ENCODE data around the gene RPL28.

RPL28 gene

DNA sequence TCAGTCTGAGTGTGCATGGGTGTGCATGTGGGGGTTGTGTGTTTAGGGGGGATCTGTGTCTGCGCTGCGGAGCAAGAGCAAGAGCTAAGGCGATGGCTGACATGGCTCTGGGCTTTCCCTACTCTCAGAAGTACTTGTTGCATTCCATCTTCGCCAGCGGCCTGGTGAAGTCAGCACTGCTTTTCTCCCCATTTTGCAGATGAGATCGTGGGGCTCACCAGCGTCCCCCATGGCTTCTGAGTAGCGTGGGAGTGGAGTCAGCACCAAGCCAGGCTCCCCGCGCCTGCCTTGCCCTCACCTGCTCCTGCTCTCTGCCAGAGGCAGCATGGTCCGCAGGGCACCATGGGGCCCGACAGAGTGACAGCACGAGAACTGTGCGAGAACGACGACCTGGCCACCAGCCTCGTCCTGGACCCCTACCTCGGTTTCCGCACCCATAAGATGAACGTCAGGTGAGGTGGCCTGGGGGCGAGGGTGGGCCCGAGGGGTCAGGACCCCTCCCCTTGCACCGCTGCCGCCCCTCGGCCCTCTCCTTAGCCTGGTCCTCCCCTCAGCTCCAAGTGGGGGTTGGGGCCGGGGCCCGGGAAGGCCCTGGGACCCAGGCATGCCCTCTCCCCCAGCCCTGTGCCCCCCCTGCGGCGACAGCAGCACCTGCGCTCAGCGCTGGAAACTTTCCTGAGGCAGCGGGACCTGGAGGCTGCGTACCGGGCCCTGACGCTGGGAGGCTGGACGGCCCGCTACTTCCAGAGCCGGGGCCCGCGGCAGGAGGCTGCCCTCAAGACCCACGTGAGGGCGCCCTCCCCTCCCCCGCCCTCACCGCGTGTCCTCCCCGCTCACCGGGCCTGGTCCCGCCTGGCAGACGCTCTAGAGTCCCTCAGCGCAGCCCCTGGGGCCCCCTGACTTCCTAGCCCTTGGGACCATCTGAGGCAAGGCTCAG lies 43.9 kb upstream of the RPL28 start:
- DNase-seq (ENCODE audit: low spot score), result no peak
- TF ChIP-seq CTCF (IDR thresholded peaks at IDR 0.05; ENCODE audit: borderline replicate concordance, control extremely low read depth, extremely low read depth, insufficient read depth, missing control alignments), result no peak
- in situ Hi-C loops (cut with MboI; ENCODE audit: low sequenced_read_pairs, unreplicated experiment), result no loop called here

DNA sequence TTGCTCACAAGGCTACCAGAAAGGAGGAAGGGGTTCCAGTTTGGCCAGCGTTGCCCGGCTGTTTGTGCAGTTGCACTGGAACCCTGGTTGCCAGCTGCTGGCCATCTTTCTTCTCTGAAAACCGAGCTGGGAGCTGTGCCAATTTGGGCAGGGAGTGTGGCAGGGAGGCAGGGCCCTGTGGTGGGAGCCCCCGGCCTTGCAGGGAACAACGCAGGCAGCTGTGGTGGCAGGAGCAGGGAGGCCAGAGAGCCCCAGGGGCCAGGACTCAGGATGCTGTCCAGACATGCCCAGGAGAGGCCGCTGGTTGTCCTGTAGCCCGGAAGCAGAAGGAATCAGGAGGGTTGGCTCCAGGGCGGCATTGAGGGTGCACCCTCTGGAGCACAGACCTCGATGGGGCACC lies 41.3 kb upstream of the RPL28 start:
- in situ Hi-C loops (cut with MboI; ENCODE audit: low sequenced_read_pairs, unreplicated experiment), result no loop called here
- no peak for DNase-seq (ENCODE audit: low spot score)

GRCh38 chr19:55345101-55345817 lies 40.5 kb upstream of the RPL28 start:
- no peak for DNase-seq (ENCODE audit: low spot score)
- TF ChIP-seq CTCF (IDR thresholded peaks at IDR 0.05; ENCODE audit: borderline replicate concordance, control extremely low read depth, extremely low read depth, insufficient read depth, missing control alignments), result no peak
- in situ Hi-C loops (cut with MboI; ENCODE audit: low sequenced_read_pairs, unreplicated experiment), result no loop called here

More for the DNA sequence above, 41.3 kb upstream of the RPL28 start:
- TF ChIP-seq CTCF (IDR thresholded peaks at IDR 0.05; ENCODE audit: borderline replicate concordance, control extremely low read depth, extremely low read depth, insufficient read depth, missing control alignments), result no peak

DNA sequence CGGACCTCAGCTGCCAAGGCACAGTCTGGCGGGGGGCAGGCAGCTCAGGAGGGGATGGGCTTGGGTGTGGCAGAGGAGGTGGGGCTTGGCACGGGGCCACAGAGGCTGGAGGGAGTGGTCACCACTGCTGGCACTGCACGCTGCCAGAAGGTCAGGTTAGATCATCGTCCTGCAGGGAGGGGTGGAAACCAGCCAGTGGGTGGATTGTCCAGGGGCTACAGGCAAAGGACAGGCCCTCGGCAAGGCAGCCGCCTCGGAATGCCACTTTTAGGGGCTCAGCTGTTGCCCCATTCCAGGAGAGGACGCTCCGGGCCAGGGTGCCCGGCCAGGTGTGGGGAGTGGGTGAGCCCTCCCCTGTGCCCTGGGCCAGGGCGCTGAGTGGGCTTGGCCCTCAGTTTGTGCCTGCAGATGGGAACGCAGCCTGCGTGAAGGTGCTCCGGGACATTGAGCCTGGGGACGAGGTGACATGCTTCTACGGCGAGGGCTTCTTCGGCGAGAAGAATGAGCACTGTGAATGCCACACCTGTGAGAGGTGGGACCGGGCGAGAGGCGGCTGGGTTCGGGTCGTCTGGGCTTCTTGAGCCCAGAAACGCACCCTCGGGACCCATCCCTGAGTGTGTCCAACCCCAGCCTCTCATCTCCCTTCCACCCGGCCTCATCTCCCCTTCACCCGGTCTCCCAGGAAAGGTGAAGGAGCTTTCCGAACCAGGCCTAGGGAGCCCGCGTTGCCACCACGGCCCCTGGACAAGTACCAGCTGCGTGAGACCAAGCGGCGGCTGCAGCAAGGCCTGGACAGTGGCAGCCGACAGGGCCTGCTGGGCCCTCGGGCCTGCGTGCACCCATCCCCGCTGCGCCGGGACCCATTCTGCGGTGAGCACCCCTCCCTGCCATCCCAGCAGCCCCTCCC lies 39.7 kb upstream of the RPL28 start:
- TF ChIP-seq CTCF (IDR thresholded peaks at IDR 0.05; ENCODE audit: borderline replicate concordance, control extremely low read depth, extremely low read depth, insufficient read depth, missing control alignments), result no peak
- in situ Hi-C loops (cut with MboI; ENCODE audit: low sequenced_read_pairs, unreplicated experiment), result no loop called here
- DNase-seq (ENCODE audit: low spot score), result no peak

DNA sequence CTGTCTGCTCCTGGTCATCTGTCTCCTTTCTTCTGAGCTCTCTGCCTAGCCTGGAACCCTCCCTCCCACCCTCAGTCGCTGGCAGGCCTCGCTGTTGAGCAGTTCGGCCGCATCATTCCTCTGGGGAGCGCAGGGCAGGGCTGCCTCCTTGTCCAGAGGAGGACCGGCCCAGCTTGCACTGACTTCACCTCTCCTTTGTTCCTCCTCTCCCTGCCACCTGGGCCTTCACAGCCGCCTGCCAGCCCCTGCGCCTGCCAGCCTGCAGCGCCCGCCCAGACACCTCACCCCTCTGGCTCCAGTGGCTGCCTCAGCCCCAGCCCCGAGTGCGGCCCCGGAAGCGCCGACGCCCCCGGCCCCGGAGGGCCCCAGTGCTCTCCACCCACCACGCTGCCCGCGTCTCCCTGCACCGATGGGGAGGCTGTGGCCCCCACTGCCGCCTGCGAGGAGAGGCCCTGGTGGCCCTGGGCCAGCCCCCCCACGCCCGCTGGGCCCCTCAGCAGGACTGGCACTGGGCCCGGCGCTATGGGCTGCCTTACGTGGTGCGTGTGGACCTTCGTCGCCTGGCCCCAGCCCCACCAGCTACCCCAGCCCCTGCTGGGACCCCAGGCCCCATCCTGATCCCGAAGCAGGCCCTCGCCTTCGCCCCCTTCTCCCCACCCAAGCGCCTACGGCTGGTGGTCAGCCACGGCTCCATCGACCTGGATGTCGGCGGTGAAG lies 38.8 kb upstream of the RPL28 start:
- TF ChIP-seq CTCF (IDR thresholded peaks at IDR 0.05; ENCODE audit: borderline replicate concordance, control extremely low read depth, extremely low read depth, insufficient read depth, missing control alignments), result no peak
- in situ Hi-C loops (cut with MboI; ENCODE audit: low sequenced_read_pairs, unreplicated experiment), result no loop called here
- no peak for DNase-seq (ENCODE audit: low spot score)
